ENCODE measurements around the gene SPAG4.
A peak's percentile ranks its signal among the peaks of the same experiment; 100 is the strongest.

Gene SPAG4

GRCh38 chr20:35615667-35616464 lies at the start of gene SPAG4:
Gene SPAG4 (plus strand): TSS chr20:35615829. CDS start chr20:35616004, 175 bp downstream.
- peak; percentile 36 for DNase-seq

- DNase-seq: no peak
Measured at GRCh38 chr20:35568645-35569044, 47.0 kb upstream of the SPAG4 start.

- DNase-seq: no peak
Measured at GRCh38 chr20:35571555-35571954, 44.1 kb upstream of the SPAG4 start.

- DNase-seq: no peak
Measured at GRCh38 chr20:35572838-35573237, 42.8 kb upstream of the SPAG4 start.

GRCh38 chr20:35575958-35576357 lies 39.7 kb upstream of the SPAG4 start:
- DNase-seq: no peak

- no peak for DNase-seq
Measured at GRCh38 chr20:35576816-35577215, 38.8 kb upstream of the SPAG4 start.

GRCh38 chr20:35578469-35578868 lies 37.2 kb upstream of the SPAG4 start:
- no peak for DNase-seq

GRCh38 chr20:35579196-35579595 lies 36.4 kb upstream of the SPAG4 start:
- DNase-seq: no peak

- no peak for DNase-seq
Measured at GRCh38 chr20:35582131-35582530, 33.5 kb upstream of the SPAG4 start.

- DNase-seq: no peak
Measured at GRCh38 chr20:35582741-35583404, 32.8 kb upstream of the SPAG4 start.

GRCh38 chr20:35583636-35584560 lies 31.7 kb upstream of the SPAG4 start:
- no peak for DNase-seq

GRCh38 chr20:35586751-35587425 lies 28.7 kb upstream of the SPAG4 start:
- DNase-seq: no peak

GRCh38 chr20:35587436-35587835 lies 28.2 kb upstream of the SPAG4 start:
- DNase-seq: no peak

- no peak for DNase-seq
Measured at GRCh38 chr20:35588397-35588796, 27.2 kb upstream of the SPAG4 start.

GRCh38 chr20:35592339-35592974 lies 23.2 kb upstream of the SPAG4 start:
- no peak for DNase-seq

GRCh38 chr20:35595456-35595855 lies 20.2 kb upstream of the SPAG4 start:
- DNase-seq: no peak

- no peak for DNase-seq
Measured at GRCh38 chr20:35595901-35596300, 19.7 kb upstream of the SPAG4 start.

- no peak for DNase-seq
Measured at GRCh38 chr20:35597186-35597585, 18.4 kb upstream of the SPAG4 start.

GRCh38 chr20:35598476-35598875 lies 17.2 kb upstream of the SPAG4 start:
- DNase-seq: no peak

GRCh38 chr20:35598899-35599775 lies 16.5 kb upstream of the SPAG4 start:
- DNase-seq: no peak

- DNase-seq: no peak
Measured at GRCh38 chr20:35599776-35600120, 15.9 kb upstream of the SPAG4 start.

Measured in cortex of kidney (tissue), 1 donor.